ENCODE results near the gene CDH4.

DNA sequence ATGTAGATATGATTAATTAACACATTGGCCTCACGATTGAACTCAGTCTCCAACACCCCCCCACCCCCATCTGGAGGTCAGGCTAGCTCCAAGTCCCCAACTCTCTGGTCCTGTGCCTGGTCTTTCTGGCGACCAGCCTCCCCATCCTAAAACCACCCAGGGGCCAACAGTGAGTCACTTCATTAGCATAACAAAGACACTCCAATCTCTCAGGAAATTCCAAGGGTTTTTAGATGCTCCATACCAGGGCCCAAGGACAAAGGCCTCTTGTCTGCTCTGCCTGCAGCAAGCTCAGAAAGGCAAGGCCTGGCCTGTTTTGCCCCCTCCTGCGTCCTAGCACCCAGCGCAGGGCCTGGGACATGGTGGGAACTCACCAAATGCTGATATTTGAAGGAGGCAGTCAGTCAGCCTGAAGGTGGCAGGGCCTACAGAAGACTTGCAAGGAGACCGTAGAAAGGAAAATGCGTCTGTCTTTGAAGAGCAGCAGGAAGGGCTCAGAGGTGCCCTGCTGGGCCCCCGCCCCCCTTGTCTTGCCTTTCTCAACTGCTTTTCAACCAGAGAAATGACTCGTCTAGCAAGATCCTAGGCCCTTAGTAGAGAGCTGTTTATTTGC, 184.7 kb downstream of the CDH4 start:
- TF ChIP-seq POLR2A (IDR thresholded peaks at IDR 0.05; ENCODE audit: low read length) = no peak
- no peak for TF ChIP-seq GATA1 (IDR thresholded peaks at IDR 0.05; ENCODE audit: low read depth, low read length)
